ENCODE measurements around the gene ATRIP. TPM values are rescaled to one million over a fixed set of nuclear protein-coding genes. Genes with fewer than 3 reads are reported as not detected.

ATRIP gene
- total RNA-seq, 1 donor = 7.8 TPM

- H3K4me3 ChIP-seq (ENCODE audit: low read depth, low read length) = no peak overlapping the region
- no peak for DNase-seq (ENCODE audit: low read depth)
- TF ChIP-seq CTCF (IDR thresholded peaks at IDR 0.05; ENCODE audit: insufficient read depth, low read depth, low read length) = no peak
Measured at GRCh38 chr3:48463703-48464102, 17.2 kb downstream of the ATRIP start.

- TF ChIP-seq CTCF (IDR thresholded peaks at IDR 0.05; ENCODE audit: insufficient read depth, low read depth, low read length) = no peak
- H3K4me3 ChIP-seq (ENCODE audit: low read depth, low read length) = no peak overlapping the region
- DNase-seq (ENCODE audit: low read depth) = no peak
Measured at GRCh38 chr3:48464713-48465221, 18.2 kb downstream of the ATRIP start.

GRCh38 chr3:48465237-48465530, 18.6 kb downstream of the ATRIP start:
- DNase-seq (ENCODE audit: low read depth) = no peak
- no peak for TF ChIP-seq CTCF (IDR thresholded peaks at IDR 0.05; ENCODE audit: insufficient read depth, low read depth, low read length)
- no peak overlapping the region for H3K4me3 ChIP-seq (ENCODE audit: low read depth, low read length)

- DNase-seq (ENCODE audit: low read depth) = peak; percentile 100
- peak overlapping the region; percentile 54 for H3K4me3 ChIP-seq (ENCODE audit: low read depth, low read length)
- peak; percentile 72 for TF ChIP-seq CTCF (IDR thresholded peaks at IDR 0.05; ENCODE audit: insufficient read depth, low read depth, low read length)
Measured at GRCh38 chr3:48465531-48466378, 19.2 kb downstream of the ATRIP start.

- H3K4me3 ChIP-seq (ENCODE audit: low read depth, low read length) = peak overlapping the region; percentile 54
- no peak for TF ChIP-seq CTCF (IDR thresholded peaks at IDR 0.05; ENCODE audit: insufficient read depth, low read depth, low read length)
- DNase-seq (ENCODE audit: low read depth) = no peak
Measured at GRCh38 chr3:48466386-48467109, 20.0 kb downstream of the ATRIP start.

- no peak for TF ChIP-seq CTCF (IDR thresholded peaks at IDR 0.05; ENCODE audit: insufficient read depth, low read depth, low read length)
- no peak for DNase-seq (ENCODE audit: low read depth)
- H3K4me3 ChIP-seq (ENCODE audit: low read depth, low read length) = no peak overlapping the region
Measured at GRCh38 chr3:48467110-48467454, 20.5 kb downstream of the ATRIP start.
